Heart left ventricle (tissue), 13 donors: ENCODE results near the gene PPP2R2D.

Experiments
- CTCF ChIP-seq, 12 donors: fragments of 200-600 bp; sonication (generic) in 4 of 12; IDR thresholded peaks; one replicate each; pipeline versions ENCODE4 v1.5.0 to v1.8.0; 2018 to 2022; ENCODE audit warnings: antibody characterized with exemption in 12 of 12, mild to moderate bottlenecking in 5 of 12
- POLR2A ChIP-seq, 2 donors: fragments of 450-650 bp; IDR thresholded peaks; one replicate each; pipeline ENCODE4 v1.6.1; 2017; ENCODE audit warnings: antibody characterized with exemption in 2 of 2, mild to moderate bottlenecking in 2 of 2, moderate library complexity in 2 of 2
- donor health status: ischemic (EF 13 %, LVEDD 7.1; RV severe dilation, severe dysfunction).
- donor health status: DM: no; HTN: yes; CAD: no.
- donor health status: DM: no; HTN: no; CAD: no.
- donor health status: ischemic (EF 25% LVEDD 6.9; RV normal size, moderate dysfunction).
- donor health status: ischemic (EF 25% LVEDD 5.7; RV mildly dilated, moderate dysfunction).
- donor health status: ischemic (EF 35%, LVEDD 5.7; RV mildly dilated, moderate dysfunction).
- donor health status: nonischemic (EF 11% LVEDD 7.7; RV severe dilation, severe dysfunction).
- donor health status: DM: yes; HTN: yes; CAD: no.
- donor health status: PGD.
- donor health status: ischemic (EF 29% LVEDD 5.4; RV normal size, mild dysfunction).
- donor health status: nonischemic (EF 23%, LVEDD 6.1; RV moderate dilation, normal function).

- TF ChIP-seq CTCF (IDR thresholded peaks at IDR 0.05) (no peak), POLR2A (IDR thresholded peaks at IDR 0.05) (no peak)
Measured at GRCh38 chr10:131954356-131954965, 53.7 kb downstream of the PPP2R2D start.
